CD4-positive, alpha-beta T cell treated with Interleukin-17A for 4 hours (primary cell): Measurements from ENCODE around the gene SMTNL2.
"Not testable (repeated sequence)": the region's sequence is repeated elsewhere in the genome, so short reads cannot be mapped to it uniquely, and the experiment has no call there.

ENCODE experiments used
- DNase-seq: peaks from one replicate; pipeline ENCODE4 v3.0.0-alpha.2; 2020; ENCODE audit warnings: mixed read lengths

The SMTNL2 gene

DNA sequence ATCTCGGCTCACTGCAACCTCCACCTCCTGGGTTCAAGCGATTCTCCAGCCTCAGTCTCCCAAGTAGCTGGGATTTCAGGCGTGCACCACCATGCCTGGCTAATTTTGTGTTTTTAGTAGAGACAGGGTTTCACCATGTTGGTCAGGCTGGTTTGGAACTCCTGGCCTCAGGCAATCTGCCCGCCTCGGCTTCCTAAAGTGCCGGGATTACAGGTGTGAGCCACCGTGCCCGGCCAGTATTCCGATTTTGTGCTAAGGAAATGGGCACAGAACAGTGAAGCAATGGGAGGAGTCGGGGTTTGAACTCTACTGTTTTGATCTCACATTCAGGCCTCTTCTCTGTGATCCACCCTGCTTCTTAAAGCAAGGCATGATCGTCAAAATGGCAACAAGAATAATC lies 20.4 kb downstream of the SMTNL2 start:
- not testable (repeated sequence) for DNase-seq

DNA sequence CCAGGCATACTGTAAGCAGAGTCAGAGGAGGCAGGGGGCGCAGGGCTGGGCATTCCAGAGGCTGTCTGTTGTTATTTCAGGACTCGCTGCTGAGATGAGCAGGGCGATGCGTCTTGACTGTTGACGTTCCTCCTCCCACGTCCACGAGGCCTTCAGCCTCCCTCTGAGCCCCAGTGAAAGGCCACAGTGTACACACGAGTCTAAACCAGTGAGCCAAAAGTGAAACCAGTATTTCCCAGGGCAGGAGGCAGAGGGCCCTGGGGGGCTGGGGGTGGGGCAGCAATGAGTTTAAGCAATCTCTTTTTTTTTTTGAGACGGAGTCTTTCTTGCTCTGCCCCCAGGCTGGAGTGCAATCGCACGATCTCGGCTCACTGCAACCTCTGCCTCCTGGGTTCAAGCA lies 21.5 kb downstream of the SMTNL2 start:
- DNase-seq = no peak

DNA sequence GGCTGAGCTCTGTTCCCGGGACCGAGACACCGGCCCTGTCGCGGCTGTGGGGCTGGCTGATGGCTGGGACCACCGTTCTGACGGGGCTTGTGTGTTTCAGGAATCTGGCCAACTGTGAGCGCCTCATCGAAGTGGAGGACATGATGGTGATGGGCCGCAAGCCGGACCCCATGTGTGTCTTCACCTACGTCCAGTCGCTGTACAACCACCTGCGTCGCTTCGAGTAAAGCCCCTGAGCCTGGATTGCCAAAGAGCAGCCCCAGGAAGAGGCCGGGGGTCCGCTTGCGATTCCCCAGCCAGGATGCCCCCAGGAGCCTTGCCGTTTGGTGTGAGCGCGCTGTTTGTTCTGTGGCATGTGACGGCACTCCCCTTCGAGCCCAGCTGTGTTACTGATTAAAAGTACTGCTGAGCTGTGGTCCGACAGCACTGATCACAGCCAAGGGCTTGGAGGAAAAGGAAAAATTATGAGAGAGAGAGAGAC lies 23.0 kb downstream of the SMTNL2 start:
- no peak for DNase-seq

GRCh38 chr17:4607773-4608187 lies 23.5 kb downstream of the SMTNL2 start:
- no peak for DNase-seq

DNA sequence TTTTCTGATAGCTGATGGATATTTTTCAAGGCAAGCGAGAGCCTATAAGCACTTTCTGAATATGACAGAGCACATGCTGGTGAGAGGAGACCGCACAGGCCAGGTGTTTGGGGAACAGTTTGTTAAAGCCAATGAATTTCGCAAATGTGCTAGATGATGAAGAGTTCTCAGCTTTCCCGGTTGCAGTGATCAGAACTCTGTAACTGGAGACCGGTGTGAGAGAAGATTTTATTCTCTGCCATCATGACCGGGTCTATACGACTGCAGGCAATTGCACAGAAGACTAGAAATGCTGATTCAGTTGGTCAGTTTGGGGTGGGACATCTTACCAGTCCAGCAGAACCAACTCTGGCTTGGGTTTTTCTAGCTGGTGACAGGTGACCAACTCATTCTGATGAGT lies 25.4 kb downstream of the SMTNL2 start:
- DNase-seq = no peak

DNA sequence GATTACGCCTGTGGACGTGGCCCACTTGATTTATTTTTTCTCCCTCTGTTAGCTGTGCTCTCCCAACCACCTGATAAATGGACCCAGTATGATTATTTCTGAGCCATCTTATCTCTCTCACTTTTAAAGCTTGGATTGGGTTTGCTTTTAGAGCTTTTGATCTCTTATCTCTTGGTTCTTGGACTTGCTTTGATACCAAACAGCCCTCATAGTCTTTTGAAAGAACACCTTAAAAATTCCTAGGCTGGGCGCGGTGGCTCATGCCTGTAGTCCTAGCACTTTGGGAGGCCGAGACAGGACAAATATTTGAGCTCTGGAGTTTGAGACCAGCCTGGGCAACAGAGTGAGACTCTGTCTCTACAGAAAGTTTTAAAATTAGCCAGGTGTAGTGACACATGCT lies 25.8 kb downstream of the SMTNL2 start:
- no peak for DNase-seq

GRCh38 chr17:4610656-4611055 lies 26.3 kb downstream of the SMTNL2 start:
- DNase-seq = no peak

- DNase-seq = no peak
These were observed 32.1 kb downstream of the SMTNL2 start for GRCh38 chr17:4616476-4616875.

GRCh38 chr17:4617090-4617489 lies 32.8 kb downstream of the SMTNL2 start:
- no peak for DNase-seq

- DNase-seq = no peak
These were observed 33.4 kb downstream of the SMTNL2 start for GRCh38 chr17:4617590-4618351.

DNA sequence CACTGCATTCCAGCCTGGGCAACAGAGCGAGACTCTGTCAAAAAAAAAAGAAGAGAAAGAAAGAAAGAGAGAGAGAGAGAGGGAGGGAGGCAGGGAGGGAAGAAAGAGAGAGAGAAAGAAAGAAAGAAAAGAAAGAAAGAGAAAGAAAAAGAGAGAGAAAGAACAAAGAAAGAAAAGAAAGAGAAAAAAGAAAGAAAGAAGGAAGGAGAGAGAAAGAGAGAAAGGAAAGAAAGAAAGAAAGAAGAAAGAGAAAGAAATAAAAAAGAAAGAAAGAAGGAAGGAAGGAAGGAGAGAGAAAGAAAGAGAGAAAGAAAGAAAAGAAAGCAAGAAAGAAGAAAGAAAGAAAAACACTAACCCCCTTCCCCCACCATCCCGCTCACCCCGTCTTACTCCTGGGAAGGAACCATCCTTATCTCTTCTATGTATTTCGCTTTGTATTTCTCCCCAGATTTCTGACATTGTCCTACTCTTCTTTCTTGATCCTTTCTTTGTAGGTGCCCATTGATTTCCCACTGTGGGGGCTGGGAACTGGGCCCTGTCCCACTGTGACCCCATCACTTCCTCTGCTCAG lies 36.3 kb downstream of the SMTNL2 start:
- DNase-seq = no peak

DNA sequence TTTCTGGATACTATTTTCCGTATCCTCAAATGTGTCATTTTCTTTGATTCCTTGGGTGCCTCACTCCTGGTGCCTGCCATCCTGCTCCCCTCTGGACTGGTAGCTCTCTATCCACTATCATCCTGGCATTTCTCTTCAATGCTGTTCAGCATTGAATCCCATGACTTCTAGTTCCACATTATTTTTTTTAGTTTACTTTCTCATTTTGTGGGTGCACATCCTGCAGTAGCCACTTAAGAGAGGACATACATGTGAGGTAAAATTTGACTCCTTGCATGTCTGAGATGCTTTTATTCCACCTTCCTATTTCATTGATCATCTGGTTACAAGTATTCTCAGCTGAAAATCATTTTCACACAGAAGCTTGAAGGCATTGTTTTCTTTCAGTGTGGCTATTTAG lies 38.0 kb downstream of the SMTNL2 start:
- DNase-seq = no peak

DNA sequence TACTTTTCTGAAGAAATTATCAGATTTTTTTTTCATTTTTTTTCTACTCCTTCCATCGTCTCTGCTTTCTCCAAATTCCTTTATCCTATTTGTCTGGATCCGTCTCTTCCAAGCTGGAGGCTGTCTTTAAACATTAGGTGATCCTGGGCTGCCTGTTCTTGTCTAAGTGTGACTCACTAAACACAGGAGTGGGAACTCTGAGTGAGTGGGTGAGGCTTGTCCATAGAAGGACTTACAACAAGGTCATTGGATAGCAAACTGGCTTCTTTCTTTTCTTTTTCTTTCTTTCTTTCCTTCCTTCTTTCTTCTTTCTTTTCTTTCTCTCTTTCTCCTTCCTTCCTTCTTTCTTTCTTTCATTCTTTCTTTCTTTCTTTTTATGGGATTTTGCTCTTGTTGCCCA lies 38.9 kb downstream of the SMTNL2 start:
- no peak for DNase-seq

- DNase-seq = not testable (repeated sequence)
These were observed 40.2 kb downstream of the SMTNL2 start for GRCh38 chr17:4624451-4624911.

GRCh38 chr17:4625181-4625617 lies 40.9 kb downstream of the SMTNL2 start:
- DNase-seq = no peak

- DNase-seq = no peak
These were observed 42.5 kb downstream of the SMTNL2 start for GRCh38 chr17:4626734-4627256.

GRCh38 chr17:4631431-4631830 lies 47.1 kb downstream of the SMTNL2 start:
- DNase-seq = no peak

DNA sequence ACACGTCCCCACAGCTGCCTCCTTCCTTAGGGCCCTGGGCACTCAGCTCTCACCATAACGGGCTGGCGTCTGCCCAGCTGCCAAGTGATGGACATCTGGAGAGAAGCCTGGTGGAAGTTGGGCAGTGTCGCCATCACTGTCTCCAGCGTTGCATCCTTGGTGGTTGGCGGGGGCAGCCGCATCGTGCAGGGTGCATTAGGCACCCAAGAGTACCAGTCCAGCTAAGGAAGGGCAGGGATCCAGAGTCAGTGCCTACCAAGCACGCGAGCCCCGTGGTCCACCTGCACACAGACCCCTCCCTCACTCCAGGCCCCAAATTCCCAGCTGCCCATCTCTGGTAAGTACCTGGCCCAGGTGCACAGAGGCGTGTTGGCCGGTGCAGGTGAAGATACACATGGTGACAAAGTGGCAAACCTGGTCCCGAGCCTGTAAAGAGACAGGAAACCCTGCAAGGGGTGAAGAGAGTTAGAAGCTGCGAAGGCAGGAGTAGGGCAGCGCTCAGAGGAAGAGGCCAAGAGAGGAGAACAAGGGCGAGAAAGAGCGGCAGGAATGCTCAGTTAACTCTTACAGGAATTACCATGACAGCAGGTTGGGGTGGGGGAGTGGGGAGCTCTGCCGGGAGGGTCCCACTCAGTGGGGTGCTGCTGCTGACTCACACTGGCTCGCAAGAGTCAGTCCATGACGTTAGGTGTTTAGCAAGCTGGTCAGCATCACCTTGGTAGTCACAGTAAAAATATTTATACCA lies 47.7 kb downstream of the SMTNL2 start:
- no peak for DNase-seq

DNA sequence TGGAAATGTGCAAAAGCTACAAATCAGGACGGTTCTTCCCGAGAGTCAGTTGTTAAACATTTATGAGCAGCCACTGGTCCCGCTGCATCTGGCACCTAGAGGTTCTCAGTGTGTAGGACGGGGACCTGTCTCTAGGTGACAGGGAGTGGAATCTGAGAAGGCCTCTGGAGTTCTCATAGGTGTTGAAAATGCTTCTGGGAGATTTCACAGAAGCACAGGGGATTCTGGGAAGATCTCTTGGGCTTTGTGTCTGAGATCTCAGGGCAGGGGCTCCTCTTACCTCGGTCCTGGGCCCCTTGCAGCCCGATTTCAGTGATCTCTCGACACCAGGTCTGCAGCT lies 48.2 kb downstream of the SMTNL2 start:
- DNase-seq = no peak

DNA sequence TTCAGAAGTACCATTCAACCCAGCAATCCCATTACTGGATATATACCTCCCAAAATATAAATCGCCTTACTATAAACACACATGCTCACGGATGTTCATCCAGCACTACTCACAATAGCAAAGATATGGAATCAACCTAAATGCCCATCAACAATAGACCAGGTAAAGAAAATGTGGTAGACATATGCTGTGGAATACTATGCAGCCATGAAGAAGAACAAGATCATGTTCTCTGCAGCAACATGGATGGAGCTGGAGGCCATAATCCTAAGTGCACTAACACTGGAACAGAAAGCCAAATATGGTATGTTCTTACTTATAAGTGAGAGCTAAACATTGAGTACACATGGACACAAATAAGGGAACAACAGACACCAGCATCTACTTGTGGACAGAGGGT lies 49.3 kb downstream of the SMTNL2 start:
- no peak for DNase-seq

DNA sequence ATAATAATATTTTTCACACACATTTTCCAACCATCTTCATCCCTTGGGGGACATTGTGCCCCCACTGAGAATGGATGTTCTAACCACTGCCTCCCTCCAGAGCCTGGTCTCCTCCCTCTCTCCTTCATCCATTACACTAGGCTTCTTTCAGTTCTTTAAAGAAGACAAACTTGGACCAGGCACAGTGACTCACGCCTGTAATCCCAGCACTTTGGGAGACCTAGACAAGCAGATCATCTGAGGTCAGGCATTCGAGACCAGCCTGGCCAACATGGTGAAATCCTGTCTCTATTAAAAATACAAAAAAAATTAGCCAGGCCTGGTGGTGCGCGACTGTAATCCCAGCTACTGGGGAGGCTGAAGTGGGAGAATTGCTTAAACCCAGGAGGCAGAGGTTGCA lies 50.6 kb downstream of the SMTNL2 start:
- no peak for DNase-seq

GRCh38 chr17:4635823-4636375 lies 51.6 kb downstream of the SMTNL2 start:
- DNase-seq = no peak

GRCh38 chr17:4636474-4637100 lies 52.3 kb downstream of the SMTNL2 start:
- DNase-seq = no peak
